Eye (tissue), 1 donor: ENCODE measurements around the gene SURF6.
"Not testable (repeated sequence)": the region's sequence is repeated elsewhere in the genome, so short reads cannot be mapped to it uniquely, and the experiment has no call there.

ENCODE experiments used
- DNase-seq: peaks from one replicate; pipeline ENCODE4 v3.0.0-alpha.2; 2015

Gene SURF6

DNA sequence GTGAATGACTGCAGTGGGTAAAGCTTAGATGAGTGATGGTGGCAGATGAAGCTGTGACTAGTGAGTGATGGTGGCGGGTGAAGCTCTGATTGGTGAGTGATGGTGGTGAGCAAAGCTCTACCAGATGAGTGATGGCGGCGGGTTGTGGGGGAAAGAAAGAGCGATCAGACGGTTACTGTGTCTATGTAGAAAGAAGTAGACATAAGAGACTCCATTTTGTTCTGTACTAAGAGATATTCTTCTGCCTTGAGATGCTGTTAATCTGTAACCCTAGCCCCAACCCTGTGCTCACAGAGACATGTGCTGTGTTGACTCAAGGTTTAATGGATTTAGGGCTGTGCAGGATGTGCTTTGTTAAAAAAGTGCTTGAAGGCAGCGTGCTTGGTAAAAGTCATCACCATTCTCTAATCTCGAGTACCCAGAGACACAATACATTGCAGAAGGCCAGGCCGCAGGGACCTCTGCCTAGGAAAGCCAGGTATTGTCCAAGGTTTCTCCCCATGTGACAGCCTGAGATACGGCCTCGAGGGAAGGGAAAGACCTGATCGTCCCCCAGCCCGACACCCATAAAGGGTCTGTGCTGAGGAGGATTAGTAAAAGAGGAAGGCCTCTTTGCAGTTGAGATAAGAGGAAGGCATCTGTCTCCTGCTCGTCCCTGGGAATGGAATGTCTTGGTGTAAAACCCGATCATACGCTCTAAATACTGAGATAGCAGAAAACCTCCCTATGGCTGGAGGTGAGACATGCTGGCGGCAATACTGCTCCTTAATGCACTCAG lies 52.5 kb downstream of the SURF6 start:
- DNase-seq: not testable (repeated sequence)

DNA sequence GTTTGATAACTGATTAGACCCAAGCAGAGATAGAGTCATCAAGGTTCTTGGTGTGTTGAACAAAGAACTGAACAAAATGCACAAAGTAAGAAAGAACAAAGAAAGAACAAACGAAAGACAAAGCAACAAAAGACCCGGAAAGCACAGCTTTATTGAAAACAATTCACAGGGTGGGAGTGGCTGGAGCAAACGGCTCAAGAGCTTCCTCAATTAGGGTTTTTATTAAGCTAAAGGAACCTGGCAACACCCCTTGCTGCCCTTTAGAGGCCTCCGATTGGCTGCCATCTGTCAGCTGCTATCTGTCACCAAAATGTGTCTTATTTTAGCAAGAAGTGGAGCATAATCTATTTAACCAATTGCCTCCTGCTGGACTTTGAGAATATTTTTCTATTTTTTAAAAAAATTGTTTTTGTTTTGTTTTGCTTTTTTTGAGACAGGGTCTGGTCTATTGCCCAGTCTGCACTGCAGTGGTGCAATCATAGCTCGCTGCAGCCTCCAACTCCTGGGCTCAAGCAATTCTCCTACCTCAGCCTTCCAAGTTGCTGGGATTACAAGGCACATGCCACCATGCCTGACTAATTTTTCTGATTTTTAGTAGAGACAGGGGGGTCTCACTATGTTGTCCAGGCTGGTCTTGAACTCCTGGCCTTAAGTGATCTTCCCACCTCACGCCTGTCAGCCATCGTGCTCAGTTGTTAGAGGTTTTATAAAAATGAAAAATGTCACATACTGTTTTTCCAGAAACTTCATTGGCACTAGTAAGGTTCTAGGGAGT lies 53.3 kb downstream of the SURF6 start:
- no peak for DNase-seq

DNA sequence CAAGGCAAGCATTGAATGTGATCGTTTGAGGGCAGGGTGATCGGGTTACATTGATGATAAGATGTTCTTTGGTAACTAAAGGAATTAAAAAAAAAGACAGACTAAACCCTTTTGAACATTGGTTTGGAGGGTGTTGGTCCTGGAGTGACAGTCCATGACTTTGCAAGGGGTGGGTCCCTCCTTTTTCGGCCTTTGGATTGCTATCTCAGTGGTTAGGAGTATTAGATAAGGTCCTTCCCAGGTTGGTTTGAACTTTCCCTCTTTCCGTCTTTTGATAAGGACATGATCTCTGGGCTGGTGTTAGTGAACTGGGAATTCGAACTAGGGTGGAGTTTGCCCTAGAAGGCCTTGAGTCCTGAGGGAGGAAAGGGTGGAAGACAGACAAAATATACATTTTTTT lies 55.6 kb downstream of the SURF6 start:
- DNase-seq: no peak
